ENCODE measurements around the gene SLC13A3.

DNA sequence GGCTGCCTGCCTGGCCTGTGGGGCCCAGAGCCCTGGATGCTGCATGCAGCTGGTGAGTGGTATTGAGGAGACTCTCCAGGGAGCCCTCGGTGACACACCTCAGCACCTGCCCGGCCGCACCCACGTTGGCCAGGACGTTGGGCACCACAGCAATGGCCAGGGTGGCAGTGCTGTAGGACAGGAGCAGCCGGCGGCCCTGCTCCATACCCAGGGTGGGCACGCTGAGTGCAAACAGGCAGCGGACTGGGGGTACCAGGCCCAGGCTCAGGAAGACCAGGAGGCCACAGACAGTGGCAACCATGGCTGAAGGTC, 105.5 kb downstream of the SLC13A3 start:
- TF ChIP-seq POLR2A (IDR thresholded peaks at IDR 0.05; ENCODE audit: low read depth, low read length) (no peak), MAZ (IDR thresholded peaks at IDR 0.05; ENCODE audit: borderline replicate concordance, low read depth, low read length) (no peak), CEBPB (IDR thresholded peaks at IDR 0.05; ENCODE audit: low read depth, low read length) (no peak), MAFK (IDR thresholded peaks at IDR 0.05; ENCODE audit: low read depth, low read length) (no peak), CHD1 (IDR thresholded peaks at IDR 0.05; ENCODE audit: low read depth, low read length) (no peak), RAD21 (IDR thresholded peaks at IDR 0.05; ENCODE audit: low read length) (no peak), RCOR1 (IDR thresholded peaks at IDR 0.05; ENCODE audit: insufficient replicate concordance, low read length) (no peak)
- TF ChIP-seq, protein P1, sequence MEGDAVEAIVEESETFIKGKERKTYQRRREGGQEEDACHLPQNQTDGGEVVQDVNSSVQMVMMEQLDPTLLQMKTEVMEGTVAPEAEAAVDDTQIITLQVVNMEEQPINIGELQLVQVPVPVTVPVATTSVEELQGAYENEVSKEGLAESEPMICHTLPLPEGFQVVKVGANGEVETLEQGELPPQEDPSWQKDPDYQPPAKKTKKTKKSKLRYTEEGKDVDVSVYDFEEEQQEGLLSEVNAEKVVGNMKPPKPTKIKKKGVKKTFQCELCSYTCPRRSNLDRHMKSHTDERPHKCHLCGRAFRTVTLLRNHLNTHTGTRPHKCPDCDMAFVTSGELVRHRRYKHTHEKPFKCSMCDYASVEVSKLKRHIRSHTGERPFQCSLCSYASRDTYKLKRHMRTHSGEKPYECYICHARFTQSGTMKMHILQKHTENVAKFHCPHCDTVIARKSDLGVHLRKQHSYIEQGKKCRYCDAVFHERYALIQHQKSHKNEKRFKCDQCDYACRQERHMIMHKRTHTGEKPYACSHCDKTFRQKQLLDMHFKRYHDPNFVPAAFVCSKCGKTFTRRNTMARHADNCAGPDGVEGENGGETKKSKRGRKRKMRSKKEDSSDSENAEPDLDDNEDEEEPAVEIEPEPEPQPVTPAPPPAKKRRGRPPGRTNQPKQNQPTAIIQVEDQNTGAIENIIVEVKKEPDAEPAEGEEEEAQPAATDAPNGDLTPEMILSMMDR (conservative IDR thresholded peaks at IDR 0.05; ENCODE audit: low read depth, low read length), result no peak
